ENCODE measurements around the gene SHMT2. TPM values are rescaled to one million over a fixed set of nuclear protein-coding genes. Genes with fewer than 3 reads are reported as not detected.

Gene SHMT2
- total and polyA plus RNA-seq, 2 experiments from 2014 or later: 125 to 387 TPM

DNA sequence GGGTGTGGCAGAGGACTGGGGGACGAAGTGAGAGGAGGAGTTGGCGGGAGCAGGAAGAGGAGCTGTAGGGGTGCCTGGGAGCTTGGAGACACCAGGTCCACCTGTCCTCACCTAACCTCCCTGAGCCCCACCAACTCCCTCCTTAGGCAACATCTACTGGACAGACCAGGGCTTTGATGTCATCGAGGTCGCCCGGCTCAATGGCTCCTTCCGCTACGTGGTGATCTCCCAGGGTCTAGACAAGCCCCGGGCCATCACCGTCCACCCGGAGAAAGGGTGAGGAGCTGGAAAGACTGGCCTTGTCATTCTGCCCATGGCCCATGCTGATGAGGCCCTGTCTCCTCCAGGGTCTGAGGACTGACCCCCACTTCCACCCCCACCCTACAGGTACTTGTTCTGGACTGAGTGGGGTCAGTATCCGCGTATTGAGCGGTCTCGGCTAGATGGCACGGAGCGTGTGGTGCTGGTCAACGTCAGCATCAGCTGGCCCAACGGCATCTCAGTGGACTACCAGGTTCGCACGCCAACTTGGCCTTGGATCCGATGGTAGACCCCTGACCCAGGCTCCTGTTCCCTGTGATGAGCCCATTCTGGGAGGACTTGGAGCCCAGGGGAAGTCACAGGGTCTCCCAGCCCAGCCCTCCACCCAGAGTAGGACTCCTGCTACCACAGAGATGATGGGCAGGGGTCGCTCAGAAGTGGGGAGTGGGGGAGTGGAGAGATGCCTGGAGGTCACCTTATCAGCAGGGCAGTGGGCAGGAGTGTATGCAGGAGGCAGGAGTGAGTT is 45.4 kb upstream of the SHMT2 start:
- no peak for TF ChIP-seq POLR2AphosphoS5 (IDR thresholded peaks at IDR 0.05; ENCODE audit: low read depth)
- no peak for TF ChIP-seq ZNF331 (CRISPR knock-in tag; IDR thresholded peaks at IDR 0.05; ENCODE audit: low read depth)
- TF ChIP-seq, protein P1, sequence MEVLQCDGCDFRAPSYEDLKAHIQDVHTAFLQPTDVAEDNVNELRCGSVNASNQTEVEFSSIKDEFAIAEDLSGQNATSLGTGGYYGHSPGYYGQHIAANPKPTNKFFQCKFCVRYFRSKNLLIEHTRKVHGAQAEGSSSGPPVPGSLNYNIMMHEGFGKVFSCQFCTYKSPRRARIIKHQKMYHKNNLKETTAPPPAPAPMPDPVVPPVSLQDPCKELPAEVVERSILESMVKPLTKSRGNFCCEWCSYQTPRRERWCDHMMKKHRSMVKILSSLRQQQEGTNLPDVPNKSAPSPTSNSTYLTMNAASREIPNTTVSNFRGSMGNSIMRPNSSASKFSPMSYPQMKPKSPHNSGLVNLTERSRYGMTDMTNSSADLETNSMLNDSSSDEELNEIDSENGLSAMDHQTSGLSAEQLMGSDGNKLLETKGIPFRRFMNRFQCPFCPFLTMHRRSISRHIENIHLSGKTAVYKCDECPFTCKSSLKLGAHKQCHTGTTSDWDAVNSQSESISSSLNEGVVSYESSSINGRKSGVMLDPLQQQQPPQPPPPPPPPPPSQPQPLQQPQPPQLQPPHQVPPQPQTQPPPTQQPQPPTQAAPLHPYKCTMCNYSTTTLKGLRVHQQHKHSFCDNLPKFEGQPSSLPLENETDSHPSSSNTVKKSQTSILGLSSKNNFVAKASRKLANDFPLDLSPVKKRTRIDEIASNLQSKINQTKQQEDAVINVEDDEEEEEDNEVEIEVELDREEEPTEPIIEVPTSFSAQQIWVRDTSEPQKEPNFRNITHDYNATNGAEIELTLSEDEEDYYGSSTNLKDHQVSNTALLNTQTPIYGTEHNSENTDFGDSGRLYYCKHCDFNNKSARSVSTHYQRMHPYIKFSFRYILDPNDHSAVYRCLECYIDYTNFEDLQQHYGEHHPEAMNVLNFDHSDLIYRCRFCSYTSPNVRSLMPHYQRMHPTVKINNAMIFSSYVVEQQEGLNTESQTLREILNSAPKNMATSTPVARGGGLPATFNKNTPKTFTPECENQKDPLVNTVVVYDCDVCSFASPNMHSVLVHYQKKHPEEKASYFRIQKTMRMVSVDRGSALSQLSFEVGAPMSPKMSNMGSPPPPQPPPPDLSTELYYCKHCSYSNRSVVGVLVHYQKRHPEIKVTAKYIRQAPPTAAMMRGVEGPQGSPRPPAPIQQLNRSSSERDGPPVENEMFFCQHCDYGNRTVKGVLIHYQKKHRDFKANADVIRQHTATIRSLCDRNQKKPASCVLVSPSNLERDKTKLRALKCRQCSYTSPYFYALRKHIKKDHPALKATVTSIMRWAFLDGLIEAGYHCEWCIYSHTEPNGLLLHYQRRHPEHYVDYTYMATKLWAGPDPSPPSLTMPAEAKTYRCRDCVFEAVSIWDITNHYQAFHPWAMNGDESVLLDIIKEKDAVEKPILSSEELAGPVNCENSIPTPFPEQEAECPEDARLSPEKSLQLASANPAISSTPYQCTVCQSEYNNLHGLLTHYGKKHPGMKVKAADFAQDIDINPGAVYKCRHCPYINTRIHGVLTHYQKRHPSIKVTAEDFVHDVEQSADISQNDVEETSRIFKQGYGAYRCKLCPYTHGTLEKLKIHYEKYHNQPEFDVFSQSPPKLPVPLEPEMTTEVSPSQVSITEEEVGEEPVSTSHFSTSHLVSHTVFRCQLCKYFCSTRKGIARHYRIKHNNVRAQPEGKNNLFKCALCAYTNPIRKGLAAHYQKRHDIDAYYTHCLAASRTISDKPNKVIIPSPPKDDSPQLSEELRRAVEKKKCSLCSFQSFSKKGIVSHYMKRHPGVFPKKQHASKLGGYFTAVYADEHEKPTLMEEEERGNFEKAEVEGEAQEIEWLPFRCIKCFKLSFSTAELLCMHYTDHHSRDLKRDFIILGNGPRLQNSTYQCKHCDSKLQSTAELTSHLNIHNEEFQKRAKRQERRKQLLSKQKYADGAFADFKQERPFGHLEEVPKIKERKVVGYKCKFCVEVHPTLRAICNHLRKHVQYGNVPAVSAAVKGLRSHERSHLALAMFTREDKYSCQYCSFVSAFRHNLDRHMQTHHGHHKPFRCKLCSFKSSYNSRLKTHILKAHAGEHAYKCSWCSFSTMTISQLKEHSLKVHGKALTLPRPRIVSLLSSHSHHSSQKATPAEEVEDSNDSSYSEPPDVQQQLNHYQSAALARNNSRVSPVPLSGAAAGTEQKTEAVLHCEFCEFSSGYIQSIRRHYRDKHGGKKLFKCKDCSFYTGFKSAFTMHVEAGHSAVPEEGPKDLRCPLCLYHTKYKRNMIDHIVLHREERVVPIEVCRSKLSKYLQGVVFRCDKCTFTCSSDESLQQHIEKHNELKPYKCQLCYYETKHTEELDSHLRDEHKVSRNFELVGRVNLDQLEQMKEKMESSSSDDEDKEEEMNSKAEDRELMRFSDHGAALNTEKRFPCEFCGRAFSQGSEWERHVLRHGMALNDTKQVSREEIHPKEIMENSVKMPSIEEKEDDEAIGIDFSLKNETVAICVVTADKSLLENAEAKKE (CRISPR knock-in tag; IDR thresholded peaks at IDR 0.05): no peak
- TF ChIP-seq ZNF114 (CRISPR knock-in tag; IDR thresholded peaks at IDR 0.05): no peak
- TF ChIP-seq EZH2 (IDR thresholded peaks at IDR 0.05; ENCODE audit: low read depth, unreplicated experiment): no peak
- peaks cover 92% of the 10 kb centered on the region for H3K36me3 Mint-ChIP-seq (ENCODE audit: low read depth)
- Histone ChIP-seq H3K4me1 (ENCODE audit: insufficient read depth) (no peaks in the 10 kb centered on the region), H3K9me2 (ENCODE audit: insufficient read depth) (no peaks in the 10 kb centered on the region), H2AFZ (no peak overlapping the region), H3F3A (replicated peaks; ENCODE audit: low read depth) (peaks cover 19% of the 10 kb centered on the region), H3K4me2 (no peak overlapping the region), H3K36me3 (ENCODE audit: insufficient read depth) (peaks cover 23% of the 10 kb centered on the region), H4K20me1 (replicated peaks; ENCODE audit: insufficient read depth) (no peaks in the 10 kb centered on the region; the same call in 1 of the 2 replicates), H3K27ac (ENCODE audit: low read depth) (no peak overlapping the region), H3K4me3 (no peak overlapping the region), H3K79me2 (replicated peaks; ENCODE audit: insufficient read depth) (no peaks in the 10 kb centered on the region), H3K27me3 (ENCODE audit: insufficient read depth) (no peaks in the 10 kb centered on the region)
- H3K27ac Mint-ChIP-seq: no peak overlapping the region
- DNase-seq (ENCODE audit: low spot score) (no peak), ATAC-seq (no peak)
- no peaks in the 10 kb centered on the region for H3K9me3 Mint-ChIP-seq
- H3K4me1 Mint-ChIP-seq: peaks cover 5% of the 10 kb centered on the region; the same call in 2 of the 3 replicates
- peaks cover 38% of the 10 kb centered on the region for H3K27me3 Mint-ChIP-seq (ENCODE audit: insufficient read depth, low read depth, poor library complexity)
- H3K4me3 Mint-ChIP-seq: no peak overlapping the region

DNA sequence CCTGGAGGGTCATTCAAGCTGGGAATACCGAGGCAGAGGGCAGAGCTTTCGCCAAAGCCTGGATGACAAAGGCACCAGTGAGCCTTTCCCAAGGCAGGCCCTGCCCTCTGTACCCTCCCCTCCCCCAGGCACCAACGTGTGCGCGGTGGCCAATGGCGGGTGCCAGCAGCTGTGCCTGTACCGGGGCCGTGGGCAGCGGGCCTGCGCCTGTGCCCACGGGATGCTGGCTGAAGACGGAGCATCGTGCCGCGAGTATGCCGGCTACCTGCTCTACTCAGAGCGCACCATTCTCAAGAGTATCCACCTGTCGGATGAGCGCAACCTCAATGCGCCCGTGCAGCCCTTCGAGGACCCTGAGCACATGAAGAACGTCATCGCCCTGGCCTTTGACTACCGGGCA is 44.1 kb upstream of the SHMT2 start:
- no peaks in the 10 kb centered on the region for H3K4me1 ChIP-seq (ENCODE audit: insufficient read depth)
- H3K36me3 ChIP-seq (ENCODE audit: insufficient read depth): peaks cover 23% of the 10 kb centered on the region
- no peak for TF ChIP-seq CTCF (conservative IDR thresholded peaks at IDR 0.05; ENCODE audit: low read depth in 2 of 2)
- TF ChIP-seq POLR2AphosphoS5 (IDR thresholded peaks at IDR 0.05; ENCODE audit: low read depth): no peak
- H3K4me3 ChIP-seq: no peak overlapping the region
- no peaks in the 10 kb centered on the region; the same call in 1 of the 2 replicates for H4K20me1 ChIP-seq (replicated peaks; ENCODE audit: insufficient read depth)
- Mint-ChIP-seq H3K27ac (no peak overlapping the region), H3K4me3 (no peak overlapping the region), H3K36me3 (ENCODE audit: low read depth) (peaks cover 91% of the 10 kb centered on the region), H3K9me3 (no peaks in the 10 kb centered on the region), H3K4me1 (peaks cover 5% of the 10 kb centered on the region; the same call in 2 of the 3 replicates), H3K27me3 (ENCODE audit: insufficient read depth, low read depth, poor library complexity) (peaks cover 38% of the 10 kb centered on the region)
- H3K4me2 ChIP-seq: no peak overlapping the region
- ATAC-seq (no peak), DNase-seq (ENCODE audit: low spot score) (no peak)
- H2AFZ ChIP-seq: no peak overlapping the region
- H3K79me2 ChIP-seq (replicated peaks; ENCODE audit: insufficient read depth): no peaks in the 10 kb centered on the region
- H3K27ac ChIP-seq (ENCODE audit: low read depth): no peak overlapping the region
- H3K9me2 ChIP-seq (ENCODE audit: insufficient read depth): no peaks in the 10 kb centered on the region
- H3F3A ChIP-seq (replicated peaks; ENCODE audit: low read depth): peaks cover 19% of the 10 kb centered on the region
- no peaks in the 10 kb centered on the region for H3K27me3 ChIP-seq (ENCODE audit: insufficient read depth)
